Panc1 (cell line): ENCODE measurements around the gene PAPPA. TPM values are rescaled to one million over a fixed set of nuclear protein-coding genes. Genes with fewer than 3 reads are reported as not detected.

Experiments
- ATAC-seq: fragments of 200-7000 bp; cut with Tn5 transposase; 2 replicates; pipeline ENCODE4 v1.9.1; 2020; ENCODE audit warnings: mild to moderate bottlenecking, moderate library complexity
- BruUV-seq: library from RNA; stranded (reverse); fragments of 400-500 nt; replicated peaks from 2 replicates; lab custom pipeline; 2021; lab: Mats Ljungman, UMichigan
- CTCF ChIA-PET: fragments of 300-600 bp; sonication (Branson Sonifier 250); formaldehyde crosslinking; loops from one replicate; lab custom pipeline; 2022; ENCODE audit warnings: antibody characterized with exemption; lab: Charles Lee
- POLR2A ChIA-PET: fragments of 300-600 bp; sonication (Branson Sonifier 250); formaldehyde crosslinking; loops from one replicate; lab custom pipeline; 2022; ENCODE audit warnings: antibody characterized with exemption; lab: Charles Lee
- DNase-seq: peaks from one replicate; pipeline ENCODE4 v3.0.0-alpha.2; 2010; ENCODE audit warnings: low read depth, low spot score
- H3K27ac ChIP-seq: 2 replicates; pipeline ENCODE4 v1.5.1; 2011; ENCODE audit warnings: mild to moderate bottlenecking, low read length, inconsistent platforms
- H3K27me3 ChIP-seq: fragments of 200-500 bp; sonication (Bioruptor generic); 2 replicates; pipeline ENCODE4 v1.6.0; 2014; ENCODE audit warnings: low read length, inconsistent platforms; ENCODE audit not compliant: control insufficient read depth, insufficient read depth
- H3K36me3 ChIP-seq: fragments of 200-500 bp; sonication (Bioruptor generic); 2 replicates; pipeline ENCODE4 v1.5.1; 2014; ENCODE audit warnings: inconsistent platforms, mild to moderate bottlenecking, low read length, moderate library complexity; ENCODE audit not compliant: control insufficient read depth, insufficient read depth
- H3K4me1 ChIP-seq: 2 replicates; pipeline ENCODE4 v1.5.1; 2011; ENCODE audit warnings: inconsistent platforms, mild to moderate bottlenecking, low read length, moderate library complexity; ENCODE audit not compliant: control insufficient read depth, insufficient read depth
- H3K4me3 ChIP-seq, 2 experiments: 2 replicates each; pipeline ENCODE4 v1.5.1; 2011 to 2012; ENCODE audit warnings: low read depth in 2 of 2, low read length in 2 of 2, mild to moderate bottlenecking in 2 of 2, inconsistent platforms in 1 of 2, moderate library complexity in 1 of 2
- H3K9me3 ChIP-seq: fragments of 200-500 bp; sonication (Bioruptor generic); 2 replicates; pipeline ENCODE4 v1.5.1; 2014; ENCODE audit warnings: low read depth, mild to moderate bottlenecking, inconsistent platforms, low read length, moderate library complexity; ENCODE audit not compliant: control insufficient read depth, insufficient read depth
- CTCF ChIP-seq: fragments of 450-650 bp; IDR thresholded peaks from 2 replicates; pipeline ENCODE4 v1.5.1; 2017; ENCODE audit warnings: mild to moderate bottlenecking
- POLR2AphosphoS5 ChIP-seq: IDR thresholded peaks from 2 replicates; pipeline ENCODE4 v1.6.1; 2012; ENCODE audit warnings: mild to moderate bottlenecking, low read depth, low read length, moderate library complexity
- REST ChIP-seq, 2 experiments: IDR thresholded peaks; 2 replicates each; pipeline ENCODE4 v1.6.1; 2011 to 2012; ENCODE audit warnings: low read depth in 2 of 2, control low read depth in 1 of 2, low read length in 1 of 2, mild to moderate bottlenecking in 1 of 2, moderate library complexity in 1 of 2; ENCODE audit not compliant: insufficient read depth in 1 of 2
- SIN3A ChIP-seq: IDR thresholded peaks from 2 replicates; pipeline ENCODE4 v1.6.1; 2012; ENCODE audit warnings: low read depth, mild to moderate bottlenecking, low read length, moderate library complexity, borderline replicate concordance; ENCODE audit not compliant: insufficient read depth
- TCF7L2 ChIP-seq: IDR thresholded peaks from 2 replicates; pipeline ENCODE4 v1.6.1; 2011; ENCODE audit warnings: mild to moderate bottlenecking, low read depth, low read length, inconsistent platforms
- in situ Hi-C: cut with HindIII; loops from 2 replicates; pipeline ENCODE4 v1.10.0; 2016; ENCODE audit warnings: low sequenced_read_pairs, low pct_unique_long_range_greater_than_20kb
- intact Hi-C: fragments of 100-400 bp; cut with micrococcal nuclease; formaldehyde crosslinking; loops from one replicate; pipeline ENCODE4 v1.10.0; 2022; ENCODE audit not compliant: unreplicated experiment
- total RNA-seq: library from RNA; stranded (reverse); gene quantifications from one replicate; pipeline ENCODE4 v1.2.1, GENCODE V29; 2021; ENCODE audit not compliant: unreplicated experiment

PAPPA gene
- total RNA-seq, 1 experiment from 2014 or later: 1.2 TPM

GRCh38 chr9:116377179-116377798, 223.7 kb downstream of the PAPPA start:
- H3K36me3 ChIP-seq: no peaks in the 10 kb centered on the region
- peak; percentile 76 for ATAC-seq
- CTCF ChIA-PET: no interaction called here
- no TSS peak for BruUV-seq
- H3K27me3 ChIP-seq: no peaks in the 10 kb centered on the region
- no peak overlapping the region for H3K27ac ChIP-seq
- in situ Hi-C loops: no loop called here
- intact Hi-C loops: no loop called here
- no peaks in the 10 kb centered on the region for H3K9me3 ChIP-seq
- DNase-seq: peak; percentile 1
- no peaks in the 10 kb centered on the region for H3K4me1 ChIP-seq
- POLR2A ChIA-PET: no interaction called here
- H3K4me3 ChIP-seq: no peak overlapping the region
- no peak for TF ChIP-seq REST (IDR thresholded peaks at IDR 0.05; ENCODE audit: insufficient read depth in 1 of 2, low read depth in 2 of 2, low read length in 1 of 2)
- no peak for TF ChIP-seq SIN3A
- no peak for TF ChIP-seq CTCF
- TF ChIP-seq POLR2AphosphoS5: no peak
- TF ChIP-seq TCF7L2: no peak

- intact Hi-C loops: no loop called here
- BruUV-seq: no TSS peak
- no peaks in the 10 kb centered on the region for H3K9me3 ChIP-seq
- no peaks in the 10 kb centered on the region for H3K27me3 ChIP-seq
- ATAC-seq: no peak
- in situ Hi-C loops: no loop called here
- no peak for DNase-seq
- H3K27ac ChIP-seq: no peak overlapping the region
- H3K4me3 ChIP-seq: no peak overlapping the region
- TF ChIP-seq TCF7L2: no peak
- TF ChIP-seq REST (IDR thresholded peaks at IDR 0.05; ENCODE audit: insufficient read depth in 1 of 2, low read depth in 2 of 2, low read length in 1 of 2): no peak
- no peak for TF ChIP-seq SIN3A
- TF ChIP-seq CTCF: no peak
- no peak for TF ChIP-seq POLR2AphosphoS5
- POLR2A ChIA-PET: no interaction called here
- CTCF ChIA-PET: no interaction called here
- no peaks in the 10 kb centered on the region for H3K36me3 ChIP-seq
- no peaks in the 10 kb centered on the region for H3K4me1 ChIP-seq
These were observed 225.3 kb downstream of the PAPPA start for GRCh38 chr9:116378873-116379272.
